Mesodermal cell (in vitro differentiated cells): ENCODE measurements around the gene HRK.

Source experiments
- H3K27ac ChIP-seq: 2 replicates; pipeline ENCODE4 v1.7.0; 2013; ENCODE audit warnings: mild to moderate bottlenecking, low read depth, low read length, moderate library complexity; ENCODE audit not compliant: severe bottlenecking
- H3K36me3 ChIP-seq: 2 replicates; pipeline ENCODE4 v1.7.1; 2013; ENCODE audit warnings: mild to moderate bottlenecking, low read length, moderate library complexity; ENCODE audit not compliant: control insufficient read depth, insufficient read depth
- H3K4me1 ChIP-seq: one replicate; pipeline ENCODE4 v1.7.1; 2013; ENCODE audit warnings: mild to moderate bottlenecking, low read length; ENCODE audit not compliant: insufficient read depth, control insufficient read depth, poor library complexity, severe bottlenecking
- H3K4me3 ChIP-seq: 2 replicates; pipeline ENCODE4 v1.7.0; 2013; ENCODE audit warnings: low read length, control low read depth, mild to moderate bottlenecking; ENCODE audit not compliant: insufficient read depth, poor library complexity, severe bottlenecking; ENCODE audit errors: extremely low read depth
- H3K9me3 ChIP-seq: 2 replicates; pipeline ENCODE4 v1.7.1; 2013; ENCODE audit warnings: mild to moderate bottlenecking, low read length, moderate library complexity; ENCODE audit not compliant: control insufficient read depth
- WGBS, 2 experiments: methylation state at CpG; one replicate each; pipeline ENCODE4 v1.1.5; 2013; ENCODE audit warnings: missing lambda C conversion rate in 2 of 2; ENCODE audit not compliant: insufficient coverage in 2 of 2; 5-methylcytosine and 5-hydroxymethylcytosine counted together

Gene HRK

GRCh38 chr12:116919247-116919661, 38.0 kb upstream of the HRK start:
- peaks cover 16% of the 10 kb centered on the region for H3K4me1 ChIP-seq

GRCh38 chr12:116918464-116918863, 37.2 kb upstream of the HRK start:
- Histone ChIP-seq H3K4me1 (peaks cover 16% of the 10 kb centered on the region), H3K36me3 (peaks cover 38% of the 10 kb centered on the region), H3K4me3 (no peak overlapping the region), H3K9me3 (no peaks in the 10 kb centered on the region), H3K27ac (no peak overlapping the region)
- WGBS, 2 experiments: 67 to 88% methylated on average over 1 of the region's 2 CpGs

More at GRCh38 chr12:116919247-116919661, 38.0 kb upstream of the HRK start:
- Histone ChIP-seq H3K9me3 (no peaks in the 10 kb centered on the region), H3K4me3 (no peak overlapping the region), H3K36me3 (peaks cover 31% of the 10 kb centered on the region), H3K27ac (no peak overlapping the region)
- 83 to 91% methylated on average over 4 of the region's 4 CpGs for WGBS, 2 experiments

GRCh38 chr12:116916714-116917114, 35.5 kb upstream of the HRK start:
- Histone ChIP-seq H3K27ac (peak overlapping the region; percentile 53), H3K4me3 (no peak overlapping the region), H3K9me3 (no peaks in the 10 kb centered on the region), H3K36me3 (peaks cover 38% of the 10 kb centered on the region), H3K4me1 (peaks cover 16% of the 10 kb centered on the region)
- WGBS, 2 experiments: 81 to 89% methylated on average over 1 to 5 of the region's 5 CpGs

GRCh38 chr12:116916122-116916521, 34.9 kb upstream of the HRK start:
- Histone ChIP-seq H3K4me3 (no peak overlapping the region), H3K4me1 (peaks cover 16% of the 10 kb centered on the region), H3K9me3 (no peaks in the 10 kb centered on the region)

GRCh38 chr12:116915326-116915725, 34.1 kb upstream of the HRK start:
- 100% methylated on average over 1 of the region's 1 CpG; no CpG with 5 or more reads in 1 of the 2 experiments for WGBS, 2 experiments
- peaks cover 16% of the 10 kb centered on the region for H3K4me1 ChIP-seq
- no peaks in the 10 kb centered on the region for H3K9me3 ChIP-seq
- H3K36me3 ChIP-seq: peaks cover 32% of the 10 kb centered on the region
- no peak overlapping the region for H3K4me3 ChIP-seq
- no peak overlapping the region for H3K27ac ChIP-seq

More at GRCh38 chr12:116916122-116916521, 34.9 kb upstream of the HRK start:
- Histone ChIP-seq H3K36me3 (peaks cover 38% of the 10 kb centered on the region), H3K27ac (peak overlapping the region; percentile 53)

GRCh38 chr12:116910645-116911451, 29.6 kb upstream of the HRK start, which contains the start of gene FBXW8:
Gene FBXW8 (plus strand): TSS chr12:116910950. CDS start chr12:116911038, 88 bp downstream.
- Histone ChIP-seq H3K9me3 (no peaks in the 10 kb centered on the region), H3K27ac (peak within 1 kb of the TSS; percentile 88), H3K4me1 (peaks cover 3% of the 10 kb centered on the region), H3K36me3 (peaks cover 18% of the 10 kb centered on the region), H3K4me3 (peak within 1 kb of the TSS; percentile 62)
- WGBS, 2 experiments: 0 to 1% methylated on average over 61 to 76 of the region's 82 CpGs

- no peak overlapping the region for H3K27ac ChIP-seq
- 80 to 94% methylated on average over 1 to 3 of the region's 4 CpGs for whole genome bisulfite sequencing, 2 experiments
- H3K9me3 ChIP-seq: no peaks in the 10 kb centered on the region
- peaks cover 12% of the 10 kb centered on the region for H3K36me3 ChIP-seq
- H3K4me1 ChIP-seq: no peaks in the 10 kb centered on the region
- H3K4me3 ChIP-seq: peak overlapping the region; percentile 62
Measured at GRCh38 chr12:116910280-116910644, 29.0 kb upstream of the HRK start.

- WGBS, 2 experiments: 83 to 100% methylated on average over 1 to 2 of the region's 4 CpGs
- Histone ChIP-seq H3K4me3 (no peak overlapping the region), H3K27ac (no peak overlapping the region), H3K4me1 (no peaks in the 10 kb centered on the region), H3K9me3 (no peaks in the 10 kb centered on the region), H3K36me3 (no peaks in the 10 kb centered on the region)
Measured at GRCh38 chr12:116906285-116906684, 25.0 kb upstream of the HRK start.

GRCh38 chr12:116903818-116904217, 22.6 kb upstream of the HRK start:
- Histone ChIP-seq H3K4me3 (no peak overlapping the region), H3K9me3 (no peaks in the 10 kb centered on the region), H3K27ac (no peak overlapping the region), H3K36me3 (no peaks in the 10 kb centered on the region), H3K4me1 (no peaks in the 10 kb centered on the region)
- WGBS, 2 experiments: 80 to 89% methylated on average over 4 of the region's 4 CpGs

- H3K9me3 ChIP-seq: no peaks in the 10 kb centered on the region
- no peaks in the 10 kb centered on the region for H3K36me3 ChIP-seq
- no peaks in the 10 kb centered on the region for H3K4me1 ChIP-seq
- H3K4me3 ChIP-seq: no peak overlapping the region
- no peak overlapping the region for H3K27ac ChIP-seq
- no CpG with 5 or more reads among the region's 2 CpGs for WGBS, 2 experiments
Measured at GRCh38 chr12:116901612-116902011, 20.4 kb upstream of the HRK start.

- whole genome bisulfite sequencing, 2 experiments: 76 to 93% methylated on average over 2 to 3 of the region's 3 CpGs
- Histone ChIP-seq H3K36me3 (no peaks in the 10 kb centered on the region), H3K9me3 (no peaks in the 10 kb centered on the region), H3K27ac (no peak overlapping the region), H3K4me3 (no peak overlapping the region), H3K4me1 (no peaks in the 10 kb centered on the region)
Measured at GRCh38 chr12:116898669-116899068, 17.4 kb upstream of the HRK start.
